Hepatocyte (in vitro differentiated cells): ENCODE results near the gene ANKRD11. TPM values are rescaled to one million over a fixed set of nuclear protein-coding genes. Genes with fewer than 3 reads are reported as not detected.

Source experiments
- DNase-seq: peaks from one replicate; pipeline ENCODE4 v3.0.0-alpha.2; 2016; ENCODE audit warnings: low spot score
- H2AFZ ChIP-seq: fragments of 200-600 bp; sonication (generic); 2 replicates; pipeline ENCODE4 v1.6.0; 2016; ENCODE audit warnings: antibody characterized with exemption, mild to moderate bottlenecking
- H3K27ac ChIP-seq: fragments of 200-600 bp; sonication (generic); 2 replicates; pipeline ENCODE4 v1.5.1; 2016; ENCODE audit warnings: mild to moderate bottlenecking
- H3K27me3 ChIP-seq: fragments of 200-600 bp; sonication (generic); 2 replicates; pipeline ENCODE4 v1.6.1; 2016
- H3K36me3 ChIP-seq: fragments of 200-600 bp; sonication (generic); replicated peaks from 2 replicates; pipeline ENCODE4 v1.5.1; 2016; ENCODE audit warnings: low read depth; ENCODE audit not compliant: insufficient read depth
- H3K4me1 ChIP-seq: fragments of 200-600 bp; sonication (generic); 2 replicates; pipeline ENCODE4 v1.5.1; 2016; ENCODE audit warnings: mild to moderate bottlenecking, moderate library complexity; ENCODE audit not compliant: insufficient read depth
- H3K4me2 ChIP-seq: fragments of 200-600 bp; sonication (generic); 2 replicates; pipeline ENCODE4 v1.6.0; 2016
- H3K4me3 ChIP-seq: fragments of 200-600 bp; sonication (generic); 2 replicates; pipeline ENCODE4 v1.5.1; 2016; ENCODE audit warnings: mild to moderate bottlenecking
- H3K79me2 ChIP-seq: fragments of 200-600 bp; sonication (generic); 2 replicates; pipeline ENCODE4 v1.6.0; 2017; ENCODE audit warnings: mild to moderate bottlenecking
- H3K9me2 ChIP-seq: fragments of 200-600 bp; sonication (generic); replicated peaks from 2 replicates; pipeline ENCODE4 v1.6.0; 2017; ENCODE audit warnings: mild to moderate bottlenecking; ENCODE audit not compliant: insufficient read depth
- H3K9me3 ChIP-seq: fragments of 200-600 bp; sonication (generic); 2 replicates; pipeline ENCODE4 v1.5.1; 2016; ENCODE audit warnings: low read depth, mild to moderate bottlenecking
- H4K20me1 ChIP-seq: fragments of 200-600 bp; sonication (generic); 2 replicates; pipeline ENCODE4 v1.6.0; 2016; ENCODE audit warnings: mild to moderate bottlenecking; ENCODE audit not compliant: insufficient read depth, poor library complexity, severe bottlenecking
- CTCF ChIP-seq: fragments of 200-600 bp; sonication (generic); IDR thresholded peaks from 2 replicates; pipeline ENCODE4 v1.5.1; 2016; ENCODE audit warnings: antibody characterized with exemption, mild to moderate bottlenecking; ENCODE audit not compliant: poor library complexity
- EZH2 ChIP-seq: fragments of 200-600 bp; sonication (generic); IDR thresholded peaks from 2 replicates; pipeline ENCODE4 v1.6.1; 2016; ENCODE audit warnings: antibody characterized with exemption, mild to moderate bottlenecking, borderline replicate concordance
- EZH2phosphoT487 ChIP-seq: fragments of 200-600 bp; sonication (generic); IDR thresholded peaks from one replicate; pipeline ENCODE4 v1.6.1; 2018; ENCODE audit warnings: antibody characterized with exemption, mild to moderate bottlenecking, low read depth, moderate library complexity; ENCODE audit not compliant: unreplicated experiment, severe bottlenecking
- WGBS: methylation state at CpG from one replicate; pipeline ENCODE4 v1.1.6; 2016; ENCODE audit warnings: low lambda C conversion rate; ENCODE audit errors: missing lambda C conversion rate; 5-methylcytosine and 5-hydroxymethylcytosine counted together
- polyA plus RNA-seq: library from polyadenylated mRNA; unstranded; fragments of >200 nt; fragmentation: Nextera tagmentation; extraction: Ambion mirVana; gene quantifications from 2 replicates; pipeline ENCODE4 v1.2.1, GENCODE V29; 2016
- total RNA-seq: library from RNA; depleted of rRNA; stranded (reverse); fragments of >200 nt; gene quantifications from 2 replicates; pipeline ENCODE4 v1.2.3, GENCODE V29; 2014

Gene ANKRD11
- total and polyA plus RNA-seq, 2 experiments from 2014 or later: 48.7 to 130 TPM

DNA sequence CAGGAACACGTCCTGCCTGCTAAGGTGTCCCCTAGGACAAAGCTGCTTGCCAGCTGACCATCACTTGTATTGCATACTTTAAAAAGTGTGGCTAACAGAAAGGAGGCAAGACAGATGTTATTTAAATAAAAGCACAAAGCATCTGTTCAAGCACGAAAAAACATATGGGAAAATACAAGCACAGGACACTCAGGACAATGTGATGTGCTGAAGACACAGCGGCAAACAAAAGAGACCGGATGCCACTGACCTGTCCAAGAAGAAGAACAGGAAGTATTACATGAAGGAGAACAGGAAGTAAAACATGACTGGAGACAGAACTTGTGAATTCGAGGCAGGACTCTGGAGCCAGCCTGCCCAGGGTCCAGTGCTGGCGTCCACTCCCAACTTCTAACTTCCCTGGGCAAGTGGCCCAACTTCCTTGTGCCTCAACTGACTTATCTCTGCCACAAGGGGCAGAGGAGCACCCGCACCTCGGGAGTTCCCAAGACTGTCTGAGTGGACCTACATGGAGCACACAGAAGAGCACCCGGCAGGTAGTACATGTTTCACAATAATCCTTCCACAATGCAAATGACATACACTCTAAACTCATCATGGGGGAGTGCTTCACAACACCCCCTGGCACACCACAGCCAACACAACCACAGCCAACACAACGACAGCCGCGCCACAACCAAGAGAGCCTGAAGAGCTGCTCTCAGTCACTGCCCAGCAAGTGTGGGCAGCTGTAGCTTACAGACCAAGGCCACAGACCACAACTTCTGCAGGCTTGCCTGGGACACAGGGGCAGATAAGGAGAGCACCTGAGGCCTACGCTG lies 36.6 kb downstream of the ANKRD11 start:
- H3K27me3 ChIP-seq: no peaks in the 10 kb centered on the region
- no peaks in the 10 kb centered on the region for H3K9me2 ChIP-seq
- H3K4me2 ChIP-seq: no peak overlapping the region
- peaks cover 95% of the 10 kb centered on the region for H3K79me2 ChIP-seq
- no peak for DNase-seq
- H3K4me1 ChIP-seq: peaks cover 16% of the 10 kb centered on the region
- H4K20me1 ChIP-seq: peaks cover 92% of the 10 kb centered on the region
- no peaks in the 10 kb centered on the region for H3K36me3 ChIP-seq
- TF ChIP-seq EZH2 (no peak), CTCF (peak; percentile 7), EZH2phosphoT487 (no peak)
- no peak overlapping the region for H3K4me3 ChIP-seq
- 85% methylated on average over 13 of the region's 13 CpGs for WGBS
- H3K9me3 ChIP-seq: no peaks in the 10 kb centered on the region
- no peak overlapping the region for H3K27ac ChIP-seq
- H2AFZ ChIP-seq: no peak overlapping the region

DNA sequence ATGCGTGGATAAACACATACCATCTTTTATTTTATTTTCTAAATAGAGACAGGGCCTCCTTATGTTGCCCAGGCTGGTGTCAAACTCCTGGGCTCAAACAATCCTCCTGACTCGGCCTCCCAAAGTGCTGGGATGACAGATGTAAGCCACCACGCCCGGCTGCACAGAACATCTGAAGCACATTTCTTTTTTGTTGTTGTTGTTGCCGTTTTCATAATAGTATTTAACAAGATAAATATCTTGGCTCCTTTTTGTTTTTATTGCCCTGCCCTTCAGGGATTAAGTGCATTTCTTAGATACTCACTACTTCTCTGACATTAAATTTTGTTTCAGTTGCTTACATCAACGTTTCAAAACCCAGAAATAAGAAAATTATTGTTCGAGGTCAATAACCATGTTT lies 37.4 kb downstream of the ANKRD11 start:
- Histone ChIP-seq H3K4me1 (peaks cover 16% of the 10 kb centered on the region), H4K20me1 (peaks cover 94% of the 10 kb centered on the region), H3K27me3 (no peaks in the 10 kb centered on the region), H3K9me3 (no peaks in the 10 kb centered on the region), H2AFZ (no peak overlapping the region), H3K36me3 (no peaks in the 10 kb centered on the region), H3K4me3 (no peak overlapping the region), H3K27ac (no peak overlapping the region), H3K4me2 (no peak overlapping the region), H3K9me2 (no peaks in the 10 kb centered on the region), H3K79me2 (peaks cover 97% of the 10 kb centered on the region)
- DNase-seq: no peak
- TF ChIP-seq CTCF (no peak), EZH2phosphoT487 (no peak), EZH2 (no peak)
- 81% methylated on average over 7 of the region's 7 CpGs for WGBS

GRCh38 chr16:89452241-89452640 lies 38.1 kb downstream of the ANKRD11 start:
- peaks cover 16% of the 10 kb centered on the region for H3K4me1 ChIP-seq
- no peak overlapping the region for H2AFZ ChIP-seq
- no peaks in the 10 kb centered on the region for H3K9me2 ChIP-seq
- no peaks in the 10 kb centered on the region for H3K27me3 ChIP-seq
- peaks cover 94% of the 10 kb centered on the region for H4K20me1 ChIP-seq
- no peak overlapping the region for H3K4me2 ChIP-seq
- peaks cover 97% of the 10 kb centered on the region for H3K79me2 ChIP-seq
- H3K36me3 ChIP-seq: no peaks in the 10 kb centered on the region
- WGBS: 95% methylated on average over 4 of the region's 4 CpGs
- H3K4me3 ChIP-seq: no peak overlapping the region
- H3K27ac ChIP-seq: no peak overlapping the region
- no peak for TF ChIP-seq CTCF
- DNase-seq: no peak
- H3K9me3 ChIP-seq: no peaks in the 10 kb centered on the region

DNA sequence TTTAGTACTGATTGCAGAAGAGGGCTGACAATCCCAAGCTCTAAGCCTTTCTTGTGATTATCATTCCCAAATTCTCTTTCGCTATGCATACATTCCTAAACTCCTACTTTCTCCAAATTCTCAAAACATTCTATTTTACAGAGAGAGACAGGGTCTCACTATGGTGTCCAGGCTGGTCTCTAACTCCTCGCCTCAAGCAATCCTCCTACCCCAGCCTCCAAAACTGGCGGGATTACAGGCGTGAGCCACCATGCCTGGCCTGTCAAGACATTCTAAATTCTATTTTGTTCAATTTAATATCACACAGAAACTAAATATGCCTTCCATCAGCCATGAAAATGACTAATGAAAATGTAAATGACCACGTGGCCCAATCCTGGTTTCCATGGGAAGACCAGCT lies 39.8 kb downstream of the ANKRD11 start:
- Histone ChIP-seq H3K4me1 (peaks cover 16% of the 10 kb centered on the region), H3K9me2 (no peaks in the 10 kb centered on the region), H3K79me2 (peaks cover 99% of the 10 kb centered on the region), H2AFZ (no peak overlapping the region), H3K27me3 (no peaks in the 10 kb centered on the region), H3K4me2 (no peak overlapping the region), H3K36me3 (no peaks in the 10 kb centered on the region), H3K27ac (peak overlapping the region; percentile 42), H3K9me3 (no peaks in the 10 kb centered on the region), H4K20me1 (peaks cover 99% of the 10 kb centered on the region), H3K4me3 (no peak overlapping the region)
- WGBS: 94% methylated on average over 5 of the region's 5 CpGs
- no peak for DNase-seq
- no peak for TF ChIP-seq EZH2
- no peak for TF ChIP-seq CTCF
- no peak for TF ChIP-seq EZH2phosphoT487
